Esophagus muscularis mucosa (tissue), 4 donors: Measurements from ENCODE around the gene PLSCR2.

Experiments used
- CTCF ChIP-seq, 3 experiments: fragments of 200-600 bp in 2 of 3; fragments of 450-650 bp in 1 of 3; sonication (generic) in 2 of 3; IDR thresholded peaks; one replicate each; pipeline ENCODE4 v1.5.1; 2017 to 2019; ENCODE audit warnings: antibody characterized with exemption in 3 of 3, mild to moderate bottlenecking in 2 of 3, moderate library complexity in 1 of 3
- EP300 ChIP-seq: sonication (generic); formaldehyde crosslinking; IDR thresholded peaks from one replicate; pipeline ENCODE4 v1.6.1; 2017; ENCODE audit warnings: antibody characterized with exemption
- POLR2A ChIP-seq: fragments of 450-650 bp; IDR thresholded peaks from one replicate; pipeline ENCODE4 v1.6.1; 2017; ENCODE audit warnings: antibody characterized with exemption, moderate library complexity, mild to moderate bottlenecking, low read depth
- POLR2AphosphoS5 ChIP-seq, 2 donors: sonication (generic); formaldehyde crosslinking; IDR thresholded peaks; one replicate each; pipeline ENCODE4 v1.6.1; 2017; ENCODE audit warnings: antibody characterized with exemption in 2 of 2

- TF ChIP-seq CTCF (IDR thresholded peaks at IDR 0.05) = no peak
- TF ChIP-seq POLR2AphosphoS5 (IDR thresholded peaks at IDR 0.05) = no peak
- TF ChIP-seq EP300 = no peak
- no peak for TF ChIP-seq POLR2A
Measured at GRCh38 chr3:146493761-146494160, 24.4 kb upstream of the PLSCR2 start.
